ENCODE data around the gene NKX1-1.

- TF ChIP-seq ESRRA (CRISPR knock-in tag; IDR thresholded peaks at IDR 0.05; ENCODE audit: borderline replicate concordance) (no peak), KAT7 (CRISPR knock-in tag; IDR thresholded peaks at IDR 0.05; ENCODE audit: borderline replicate concordance) (no peak), RELA (CRISPR knock-in tag; IDR thresholded peaks at IDR 0.05; ENCODE audit: borderline replicate concordance) (no peak), CTCF (IDR thresholded peaks at IDR 0.05) (no peak), ZNF671 (CRISPR knock-in tag; IDR thresholded peaks at IDR 0.05) (no peak), SMAD3 (CRISPR knock-in tag; IDR thresholded peaks at IDR 0.05; ENCODE audit: borderline replicate concordance) (no peak), JUN (CRISPR knock-in tag; IDR thresholded peaks at IDR 0.05) (no peak), MAX (CRISPR knock-in tag; IDR thresholded peaks at IDR 0.05) (no peak)
Observed at GRCh38 chr4:1406981-1407656, 877 bp upstream of the NKX1-1 start.
